ENCODE data around the gene SPG7.

SPG7 gene

GRCh38 chr16:89546781-89547180 is 38.6 kb downstream of the SPG7 start:
- no peak for DNase-seq (ENCODE audit: low read depth in 2 of 2)

- no peak for DNase-seq (ENCODE audit: low read depth in 2 of 2)
These were observed 39.1 kb downstream of the SPG7 start for GRCh38 chr16:89547291-89547690.

- DNase-seq (ENCODE audit: low read depth in 2 of 2): no peak
These were observed 39.7 kb downstream of the SPG7 start for GRCh38 chr16:89547860-89548259.

- DNase-seq (ENCODE audit: low read depth in 2 of 2): no peak
These were observed 40.3 kb downstream of the SPG7 start for GRCh38 chr16:89548344-89549006.

- DNase-seq (ENCODE audit: low read depth in 2 of 2): no peak
These were observed 41.0 kb downstream of the SPG7 start for GRCh38 chr16:89549007-89549700.

- no peak for DNase-seq (ENCODE audit: low read depth in 2 of 2)
These were observed 42.3 kb downstream of the SPG7 start for GRCh38 chr16:89550421-89551007.

GRCh38 chr16:89552329-89552728 is 44.1 kb downstream of the SPG7 start:
- DNase-seq (ENCODE audit: low read depth in 2 of 2): no peak

- no peak for DNase-seq (ENCODE audit: low read depth in 2 of 2)
These were observed 44.7 kb downstream of the SPG7 start for GRCh38 chr16:89552913-89553312.

- no peak for DNase-seq (ENCODE audit: low read depth in 2 of 2)
These were observed 45.5 kb downstream of the SPG7 start for GRCh38 chr16:89553733-89554132.

GRCh38 chr16:89554343-89554742 is 46.1 kb downstream of the SPG7 start:
- no peak for DNase-seq (ENCODE audit: low read depth in 2 of 2)

- no peak for DNase-seq (ENCODE audit: low read depth in 2 of 2)
These were observed 47.1 kb downstream of the SPG7 start for GRCh38 chr16:89555265-89555664.

- no peak for DNase-seq (ENCODE audit: low read depth in 2 of 2)
These were observed 47.6 kb downstream of the SPG7 start for GRCh38 chr16:89555780-89556179.

GRCh38 chr16:89556750-89557689 is 48.8 kb downstream of the SPG7 start:
- peak; percentile 74 to 85 for DNase-seq (ENCODE audit: low read depth in 2 of 2)

GRCh38 chr16:89557690-89558490 is 49.7 kb downstream of the SPG7 start:
- DNase-seq (ENCODE audit: low read depth in 2 of 2): no peak

GRCh38 chr16:89560378-89561141 is 52.4 kb downstream of the SPG7 start, which contains the start of gene RPL13:
RPL13 (plus strand) TSS chr16:89560682; CDS start chr16:89560960, 278 bp downstream.
- peak; percentile 82 to 89 for DNase-seq (ENCODE audit: low read depth in 2 of 2)

GRCh38 chr16:89561142-89561883 is 53.1 kb downstream of the SPG7 start:
- no peak for DNase-seq (ENCODE audit: low read depth in 2 of 2)

GRCh38 chr16:89561884-89562599 is 53.8 kb downstream of the SPG7 start:
- DNase-seq (ENCODE audit: low read depth in 2 of 2): no peak

GRCh38 chr16:89562939-89563338 is 54.7 kb downstream of the SPG7 start:
- DNase-seq (ENCODE audit: low read depth in 2 of 2): no peak
